A549 (cell line): ENCODE measurements around the gene KCNH2.
"Not testable (repeated sequence)": the region's sequence is repeated elsewhere in the genome, so short reads cannot be mapped to it uniquely, and the experiment has no call there.

Experiments
- BHLHE40 ChIP-seq: IDR thresholded peaks from 2 replicates; pipeline ENCODE4 v1.6.1; 2012; ENCODE audit warnings: low read depth, low read length, inconsistent platforms
- CHD2 ChIP-seq: fragments of 150-350 bp; IDR thresholded peaks from 2 replicates; pipeline ENCODE4 v1.6.1; 2014; ENCODE audit warnings: low read length; ENCODE audit not compliant: partially characterized antibody
- FOXS1 ChIP-seq: fragments of 250-450 bp; sonication (Bioruptor Pico); IDR thresholded peaks from 2 replicates; pipeline ENCODE4 v1.5.0; 2020; ENCODE audit warnings: mild to moderate bottlenecking, moderate library complexity
- HOXA7 ChIP-seq: fragments of 250-450 bp; sonication (Bioruptor Pico); IDR thresholded peaks from 2 replicates; pipeline ENCODE4 v1.5.0; 2020; ENCODE audit warnings: mild to moderate bottlenecking, moderate library complexity
- KDM5A ChIP-seq: fragments of 200-600 bp; sonication (generic); IDR thresholded peaks from 2 replicates; pipeline ENCODE4 v1.6.1; 2016; ENCODE audit warnings: antibody characterized with exemption, mild to moderate bottlenecking
- PHF8 ChIP-seq: fragments of 200-600 bp; sonication (generic); IDR thresholded peaks from 2 replicates; pipeline ENCODE4 v1.6.1; 2016; ENCODE audit warnings: low read depth, mild to moderate bottlenecking, antibody characterized with exemption, moderate library complexity, borderline replicate concordance
- POLR2AphosphoS2 ChIP-seq: conservative IDR thresholded peaks from 2 replicates; pipeline ENCODE4 v1.6.1; 2012; ENCODE audit warnings: low read length, improper control_type of control experiment, inconsistent platforms
- RAD21 ChIP-seq, 2 experiments: fragments of >200 bp in 1 of 2; sonication (Bioruptor Twin) in 1 of 2; formaldehyde crosslinking in 1 of 2; IDR thresholded peaks in 1 of 2; conservative IDR thresholded peaks in 1 of 2; 2 replicates in 1 of 2; 3 replicates in 1 of 2; pipeline ENCODE4 v1.6.1; 2012 to 2018; ENCODE audit warnings: inconsistent platforms in 1 of 2
- TF ChIP-seq, protein P1 (sequence below): fragments of >200 bp; sonication (Bioruptor Twin); formaldehyde crosslinking; IDR thresholded peaks from 3 replicates; pipeline ENCODE4 v1.5.1; 2016
- TF ChIP-seq, protein P2 (sequence below): fragments of 250-450 bp; sonication (Bioruptor Pico); IDR thresholded peaks from 2 replicates; pipeline ENCODE4 v1.5.0; 2020; ENCODE audit warnings: low read depth, mild to moderate bottlenecking, moderate library complexity
- TF ChIP-seq, protein P3 (sequence below): fragments of 450-650 bp; IDR thresholded peaks from 2 replicates; pipeline ENCODE4 v1.6.1; 2014; ENCODE audit warnings: antibody characterized with exemption
- TF ChIP-seq, protein P4 (sequence below): IDR thresholded peaks from 2 replicates; pipeline ENCODE4 v1.6.1; 2012; ENCODE audit warnings: low read depth, borderline replicate concordance
- TF ChIP-seq, protein P5 (sequence below): IDR thresholded peaks from 2 replicates; pipeline ENCODE4 v1.6.1; 2012
- TF ChIP-seq, protein P6 (sequence below): fragments of 200-600 bp; sonication (generic); IDR thresholded peaks from 2 replicates; pipeline ENCODE4 v1.6.1; 2016; ENCODE audit warnings: antibody characterized with exemption, mild to moderate bottlenecking, moderate library complexity

DNA sequence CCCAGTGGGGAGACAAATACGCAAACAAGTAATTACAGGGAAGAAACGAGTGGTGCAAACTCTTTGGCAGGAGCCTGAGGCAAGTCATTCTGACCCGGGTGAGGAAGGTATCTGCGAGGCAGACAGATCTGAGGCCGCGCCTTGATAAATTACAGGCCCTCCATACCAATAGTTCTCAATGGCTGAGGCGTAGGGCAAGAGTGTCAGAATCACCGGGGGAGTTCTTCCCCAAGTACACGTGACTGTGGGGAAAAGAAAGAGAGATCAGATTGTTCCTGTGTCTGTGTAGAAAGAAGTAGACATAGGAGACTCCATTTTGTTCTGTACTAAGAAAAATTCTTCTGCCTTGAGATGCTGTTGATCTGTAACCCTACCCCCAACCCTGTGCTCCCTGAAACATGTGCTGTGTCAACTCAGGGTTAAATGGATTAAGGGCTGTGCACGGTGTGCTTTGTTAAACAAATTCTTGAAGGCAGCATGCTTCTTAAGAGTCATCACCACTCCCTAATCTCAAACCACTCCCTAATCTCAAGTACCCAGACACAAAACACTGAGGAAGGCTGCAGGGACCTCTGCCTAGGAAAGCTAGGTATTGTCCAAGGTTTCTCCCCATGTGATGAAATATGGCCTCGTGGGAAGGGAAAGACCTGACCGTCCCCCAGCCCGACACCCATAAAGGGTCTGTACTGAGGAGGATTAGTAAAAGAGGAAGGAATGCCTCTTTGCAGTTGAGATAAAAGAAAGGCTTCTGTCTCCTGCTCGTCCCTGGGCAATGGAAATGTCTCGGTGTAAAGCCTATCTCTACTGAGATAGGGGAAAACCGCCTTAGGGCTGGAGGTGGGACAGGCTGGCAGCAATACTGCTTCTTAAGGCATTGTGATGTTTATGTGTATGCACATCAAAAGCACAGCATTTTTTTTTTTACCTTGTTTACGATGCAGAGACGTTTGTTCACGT lies 48.9 kb upstream of the KCNH2 start:
- TF ChIP-seq, protein P1, sequence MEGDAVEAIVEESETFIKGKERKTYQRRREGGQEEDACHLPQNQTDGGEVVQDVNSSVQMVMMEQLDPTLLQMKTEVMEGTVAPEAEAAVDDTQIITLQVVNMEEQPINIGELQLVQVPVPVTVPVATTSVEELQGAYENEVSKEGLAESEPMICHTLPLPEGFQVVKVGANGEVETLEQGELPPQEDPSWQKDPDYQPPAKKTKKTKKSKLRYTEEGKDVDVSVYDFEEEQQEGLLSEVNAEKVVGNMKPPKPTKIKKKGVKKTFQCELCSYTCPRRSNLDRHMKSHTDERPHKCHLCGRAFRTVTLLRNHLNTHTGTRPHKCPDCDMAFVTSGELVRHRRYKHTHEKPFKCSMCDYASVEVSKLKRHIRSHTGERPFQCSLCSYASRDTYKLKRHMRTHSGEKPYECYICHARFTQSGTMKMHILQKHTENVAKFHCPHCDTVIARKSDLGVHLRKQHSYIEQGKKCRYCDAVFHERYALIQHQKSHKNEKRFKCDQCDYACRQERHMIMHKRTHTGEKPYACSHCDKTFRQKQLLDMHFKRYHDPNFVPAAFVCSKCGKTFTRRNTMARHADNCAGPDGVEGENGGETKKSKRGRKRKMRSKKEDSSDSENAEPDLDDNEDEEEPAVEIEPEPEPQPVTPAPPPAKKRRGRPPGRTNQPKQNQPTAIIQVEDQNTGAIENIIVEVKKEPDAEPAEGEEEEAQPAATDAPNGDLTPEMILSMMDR: not testable (repeated sequence)
- TF ChIP-seq, protein P2, sequence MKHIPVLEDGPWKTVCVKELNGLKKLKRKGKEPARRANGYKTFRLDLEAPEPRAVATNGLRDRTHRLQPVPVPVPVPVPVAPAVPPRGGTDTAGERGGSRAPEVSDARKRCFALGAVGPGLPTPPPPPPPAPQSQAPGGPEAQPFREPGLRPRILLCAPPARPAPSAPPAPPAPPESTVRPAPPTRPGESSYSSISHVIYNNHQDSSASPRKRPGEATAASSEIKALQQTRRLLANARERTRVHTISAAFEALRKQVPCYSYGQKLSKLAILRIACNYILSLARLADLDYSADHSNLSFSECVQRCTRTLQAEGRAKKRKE (CRISPR knock-in tag): not testable (repeated sequence)
- TF ChIP-seq, protein P3, sequence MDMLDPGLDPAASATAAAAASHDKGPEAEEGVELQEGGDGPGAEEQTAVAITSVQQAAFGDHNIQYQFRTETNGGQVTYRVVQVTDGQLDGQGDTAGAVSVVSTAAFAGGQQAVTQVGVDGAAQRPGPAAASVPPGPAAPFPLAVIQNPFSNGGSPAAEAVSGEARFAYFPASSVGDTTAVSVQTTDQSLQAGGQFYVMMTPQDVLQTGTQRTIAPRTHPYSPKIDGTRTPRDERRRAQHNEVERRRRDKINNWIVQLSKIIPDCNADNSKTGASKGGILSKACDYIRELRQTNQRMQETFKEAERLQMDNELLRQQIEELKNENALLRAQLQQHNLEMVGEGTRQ: not testable (repeated sequence)
- TF ChIP-seq POLR2AphosphoS2; PHF8; BHLHE40; CHD2; RAD21 (conservative IDR thresholded peaks at IDR 0.05 in 1 of 2, IDR thresholded peaks at IDR 0.05 in 1 of 2); KDM5A; HOXA7; FOXS1 (CRISPR knock-in tag): not testable (repeated sequence)
- TF ChIP-seq, protein P4, sequence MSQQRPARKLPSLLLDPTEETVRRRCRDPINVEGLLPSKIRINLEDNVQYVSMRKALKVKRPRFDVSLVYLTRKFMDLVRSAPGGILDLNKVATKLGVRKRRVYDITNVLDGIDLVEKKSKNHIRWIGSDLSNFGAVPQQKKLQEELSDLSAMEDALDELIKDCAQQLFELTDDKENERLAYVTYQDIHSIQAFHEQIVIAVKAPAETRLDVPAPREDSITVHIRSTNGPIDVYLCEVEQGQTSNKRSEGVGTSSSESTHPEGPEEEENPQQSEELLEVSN: not testable (repeated sequence)
- TF ChIP-seq, protein P5, sequence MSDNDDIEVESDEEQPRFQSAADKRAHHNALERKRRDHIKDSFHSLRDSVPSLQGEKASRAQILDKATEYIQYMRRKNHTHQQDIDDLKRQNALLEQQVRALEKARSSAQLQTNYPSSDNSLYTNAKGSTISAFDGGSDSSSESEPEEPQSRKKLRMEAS: not testable (repeated sequence)
- TF ChIP-seq, protein P6, sequence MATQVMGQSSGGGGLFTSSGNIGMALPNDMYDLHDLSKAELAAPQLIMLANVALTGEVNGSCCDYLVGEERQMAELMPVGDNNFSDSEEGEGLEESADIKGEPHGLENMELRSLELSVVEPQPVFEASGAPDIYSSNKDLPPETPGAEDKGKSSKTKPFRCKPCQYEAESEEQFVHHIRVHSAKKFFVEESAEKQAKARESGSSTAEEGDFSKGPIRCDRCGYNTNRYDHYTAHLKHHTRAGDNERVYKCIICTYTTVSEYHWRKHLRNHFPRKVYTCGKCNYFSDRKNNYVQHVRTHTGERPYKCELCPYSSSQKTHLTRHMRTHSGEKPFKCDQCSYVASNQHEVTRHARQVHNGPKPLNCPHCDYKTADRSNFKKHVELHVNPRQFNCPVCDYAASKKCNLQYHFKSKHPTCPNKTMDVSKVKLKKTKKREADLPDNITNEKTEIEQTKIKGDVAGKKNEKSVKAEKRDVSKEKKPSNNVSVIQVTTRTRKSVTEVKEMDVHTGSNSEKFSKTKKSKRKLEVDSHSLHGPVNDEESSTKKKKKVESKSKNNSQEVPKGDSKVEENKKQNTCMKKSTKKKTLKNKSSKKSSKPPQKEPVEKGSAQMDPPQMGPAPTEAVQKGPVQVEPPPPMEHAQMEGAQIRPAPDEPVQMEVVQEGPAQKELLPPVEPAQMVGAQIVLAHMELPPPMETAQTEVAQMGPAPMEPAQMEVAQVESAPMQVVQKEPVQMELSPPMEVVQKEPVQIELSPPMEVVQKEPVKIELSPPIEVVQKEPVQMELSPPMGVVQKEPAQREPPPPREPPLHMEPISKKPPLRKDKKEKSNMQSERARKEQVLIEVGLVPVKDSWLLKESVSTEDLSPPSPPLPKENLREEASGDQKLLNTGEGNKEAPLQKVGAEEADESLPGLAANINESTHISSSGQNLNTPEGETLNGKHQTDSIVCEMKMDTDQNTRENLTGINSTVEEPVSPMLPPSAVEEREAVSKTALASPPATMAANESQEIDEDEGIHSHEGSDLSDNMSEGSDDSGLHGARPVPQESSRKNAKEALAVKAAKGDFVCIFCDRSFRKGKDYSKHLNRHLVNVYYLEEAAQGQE: not testable (repeated sequence)
